SKM-1 (cell line): ENCODE measurements around the gene RALGAPA1.
"Not testable (repeated sequence)": the region's sequence is repeated elsewhere in the genome, so short reads cannot be mapped to it uniquely, and the experiment has no call there.

Experiments used
- DNase-seq: peaks from one replicate; lab custom pipeline; 2025; ENCODE audit not compliant: unreplicated experiment; lab: John Stamatoyannopoulos, UW

RALGAPA1 gene

DNA sequence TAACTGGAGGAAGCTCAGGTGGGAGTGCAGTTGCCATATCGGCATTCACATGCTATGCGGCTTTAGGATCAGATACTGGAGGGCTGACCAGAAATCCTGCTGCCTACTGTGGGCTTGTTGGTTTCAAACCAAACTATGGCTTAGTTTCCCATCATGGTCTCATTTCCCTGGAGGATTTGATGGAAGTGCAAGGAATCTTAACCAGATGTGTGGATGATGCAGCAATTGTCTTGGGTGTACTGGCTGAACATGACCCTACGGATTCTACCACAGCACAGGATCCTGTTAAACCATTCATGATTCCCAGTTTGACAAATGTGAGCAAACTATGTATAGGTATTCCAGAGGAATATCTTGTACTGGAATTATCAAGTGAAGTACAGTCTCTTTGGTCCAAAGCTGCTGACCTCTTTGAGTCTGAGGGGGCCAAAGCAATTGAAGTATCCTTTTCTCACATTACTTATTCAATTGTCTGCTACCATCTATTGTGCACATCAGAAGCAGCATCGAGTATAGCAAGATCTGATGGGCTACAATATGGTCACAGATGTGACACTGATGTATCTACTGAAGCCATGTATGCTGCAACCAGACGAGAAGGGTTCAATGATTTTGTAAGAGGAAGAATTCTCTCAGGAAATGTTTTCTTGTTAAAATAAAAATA is 42.9 kb downstream of the RALGAPA1 start:
- DNase-seq: no peak

DNA sequence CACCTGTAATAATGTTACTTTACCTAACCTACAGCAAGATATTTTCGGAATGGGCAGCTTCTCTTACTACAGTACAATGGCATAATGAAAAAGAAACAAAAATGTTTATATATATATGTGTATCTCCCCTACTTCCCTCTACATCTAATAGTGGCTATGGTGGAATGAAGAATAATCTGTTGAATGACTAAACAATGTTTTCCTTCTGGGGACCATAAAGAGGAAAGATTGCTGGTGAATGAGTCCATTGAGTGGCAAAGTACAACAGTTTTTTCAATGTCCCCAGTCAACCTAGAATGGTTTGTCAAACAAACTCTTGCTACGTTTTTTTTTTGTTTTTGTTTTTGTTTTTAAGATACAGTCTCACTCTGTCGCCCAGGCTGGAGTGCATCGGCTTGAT is 47.2 kb downstream of the RALGAPA1 start:
- DNase-seq: no peak

DNA sequence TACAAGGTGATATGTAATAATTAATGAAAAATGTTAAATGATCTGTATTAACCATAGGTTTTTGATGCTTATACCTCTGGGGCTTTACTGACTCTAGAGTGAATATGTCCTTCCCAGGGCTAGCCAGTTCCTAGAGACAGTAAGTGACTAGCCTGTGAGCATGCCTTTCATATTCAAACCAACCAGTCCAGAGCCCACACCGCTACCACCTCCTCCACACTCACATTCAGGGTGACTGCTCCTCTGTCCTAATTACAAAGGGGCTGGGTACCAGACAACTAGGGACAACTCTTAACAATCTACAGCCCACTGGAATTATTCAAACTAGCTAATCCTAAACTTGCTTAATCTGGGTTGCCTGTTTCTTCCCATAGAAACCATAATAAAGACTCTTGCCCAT is 49.0 kb downstream of the RALGAPA1 start:
- no peak for DNase-seq

DNA sequence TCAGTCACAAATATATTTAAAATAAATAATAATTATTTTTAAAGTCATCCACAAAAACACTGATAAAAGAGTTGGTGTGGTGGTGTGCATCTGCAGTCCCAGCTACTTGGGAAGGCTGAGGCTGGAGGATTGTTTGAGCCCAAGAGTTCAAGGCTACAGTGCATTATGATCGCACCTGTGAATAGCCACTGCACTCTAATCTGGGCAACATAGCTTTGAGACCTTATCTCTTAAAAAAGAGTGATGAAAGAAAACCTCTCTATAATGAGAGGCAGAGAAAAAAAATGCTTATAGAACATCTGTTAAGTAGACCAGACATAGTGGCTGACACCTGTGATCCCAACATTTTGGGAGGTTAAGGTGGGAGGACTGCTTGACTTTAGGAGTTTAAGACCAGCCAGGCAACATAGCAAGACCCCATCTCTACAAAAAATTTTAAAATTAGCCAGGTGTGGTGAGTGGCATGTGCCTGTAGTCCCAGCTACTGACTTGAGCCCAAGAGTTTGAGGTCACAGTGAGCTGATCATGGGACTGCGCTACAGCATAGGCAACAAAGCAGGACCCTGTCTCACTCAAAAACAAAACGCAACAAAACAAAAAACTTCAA is 50.5 kb downstream of the RALGAPA1 start:
- no peak for DNase-seq

DNA sequence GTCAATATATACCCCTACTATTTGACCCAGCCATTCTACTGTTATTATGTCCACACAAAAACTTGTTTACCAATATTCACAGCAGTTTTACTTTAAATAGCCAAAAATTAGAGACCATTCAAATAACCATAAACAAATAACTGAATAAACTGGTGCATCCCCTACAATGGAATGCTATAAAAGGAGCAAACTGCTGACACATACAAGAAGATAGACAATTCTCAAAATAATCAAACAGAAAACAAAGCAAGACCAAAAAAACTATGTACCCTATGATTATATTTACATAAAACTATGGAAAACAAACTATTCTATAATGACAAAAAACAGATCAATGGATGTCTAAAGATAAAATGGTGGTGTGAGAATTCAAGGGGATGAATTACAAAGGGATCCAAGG is 54.4 kb downstream of the RALGAPA1 start:
- DNase-seq: no peak

DNA sequence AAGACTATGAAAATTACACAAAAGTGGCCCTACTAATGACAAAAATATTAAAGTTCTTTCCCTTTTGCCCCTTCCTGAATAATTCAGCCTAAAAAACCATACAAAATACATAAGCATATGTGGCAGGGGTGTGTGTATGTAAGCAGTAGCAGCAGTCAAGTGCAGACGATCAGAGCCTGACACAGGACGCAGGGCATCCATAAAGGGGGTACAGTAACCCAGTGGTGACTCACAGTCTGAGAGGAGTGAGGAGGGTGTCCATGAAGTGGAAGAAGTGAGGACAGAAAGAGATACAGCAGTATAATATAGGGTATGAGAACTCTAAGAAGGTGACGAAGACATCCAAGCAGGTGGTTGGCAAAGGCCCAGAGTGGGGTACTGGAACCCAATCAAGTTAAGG is 56.7 kb downstream of the RALGAPA1 start:
- DNase-seq: no peak

DNA sequence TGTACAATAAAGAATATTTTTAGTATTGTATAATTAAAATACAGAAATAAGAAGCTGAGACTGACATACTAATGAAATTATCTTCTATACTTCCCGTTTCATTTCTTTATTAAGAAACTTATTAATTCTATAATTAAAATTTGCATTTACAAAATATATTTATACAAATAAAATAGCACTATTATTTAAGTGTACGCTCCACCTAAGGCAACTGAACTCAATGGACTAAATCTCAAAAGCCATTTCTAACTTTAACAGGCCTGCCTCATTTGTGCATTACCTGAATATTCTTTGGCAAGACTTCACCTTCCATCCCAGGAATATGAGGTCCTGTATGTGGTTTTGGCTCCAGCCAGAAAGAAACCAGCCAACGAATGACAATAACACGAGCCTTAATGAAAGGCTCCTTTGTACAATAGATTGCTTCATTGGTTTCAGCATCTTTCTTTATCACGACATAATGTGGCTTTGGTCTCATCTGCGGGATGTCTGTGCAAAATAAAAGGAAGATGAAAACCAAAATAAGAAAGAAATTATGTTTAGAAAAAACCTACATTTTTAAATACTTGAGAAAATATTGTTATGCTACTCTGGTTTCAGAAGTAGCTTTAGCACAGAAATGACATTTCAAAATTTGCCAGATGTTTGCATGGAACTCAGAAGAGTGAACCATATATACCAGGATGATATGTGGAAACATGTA is 58.7 kb downstream of the RALGAPA1 start:
- DNase-seq: no peak

DNA sequence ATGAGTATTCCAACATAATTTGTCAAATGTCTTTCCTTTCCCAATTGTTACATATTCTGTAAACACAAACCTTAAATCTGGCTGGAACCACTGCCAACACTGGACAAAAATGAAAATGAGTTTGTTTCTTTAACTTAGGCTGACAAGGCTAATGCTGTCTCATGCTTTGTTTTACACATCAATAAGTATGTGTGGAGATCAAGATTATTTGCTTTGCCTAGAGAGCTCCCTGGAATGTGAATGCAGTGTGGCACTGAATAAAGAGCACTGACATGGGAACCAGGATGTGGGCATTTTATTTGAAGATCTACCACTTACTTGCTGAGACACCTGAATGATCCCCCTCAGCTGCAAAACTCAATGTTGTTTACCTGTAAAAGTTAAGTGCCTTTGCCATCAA is 61.7 kb downstream of the RALGAPA1 start:
- no peak for DNase-seq

DNA sequence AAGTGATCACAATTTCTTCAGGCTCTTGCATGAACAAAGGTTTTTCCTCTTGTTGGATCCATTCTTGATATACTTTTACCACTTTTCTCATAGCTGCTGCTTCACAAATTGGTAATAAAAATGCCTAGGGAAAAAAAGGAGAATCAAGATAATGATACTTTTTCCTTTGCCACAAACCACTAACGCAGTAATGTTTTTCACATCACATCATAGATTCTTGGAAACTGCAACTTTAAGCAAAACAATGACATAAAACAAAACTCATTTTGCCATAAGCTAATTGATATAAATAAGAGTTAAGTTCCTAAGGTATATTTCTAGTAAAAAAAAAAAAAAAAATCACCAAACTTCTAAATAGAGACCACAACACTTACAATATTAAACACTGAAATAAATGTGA is 66.7 kb downstream of the RALGAPA1 start:
- DNase-seq: no peak

DNA sequence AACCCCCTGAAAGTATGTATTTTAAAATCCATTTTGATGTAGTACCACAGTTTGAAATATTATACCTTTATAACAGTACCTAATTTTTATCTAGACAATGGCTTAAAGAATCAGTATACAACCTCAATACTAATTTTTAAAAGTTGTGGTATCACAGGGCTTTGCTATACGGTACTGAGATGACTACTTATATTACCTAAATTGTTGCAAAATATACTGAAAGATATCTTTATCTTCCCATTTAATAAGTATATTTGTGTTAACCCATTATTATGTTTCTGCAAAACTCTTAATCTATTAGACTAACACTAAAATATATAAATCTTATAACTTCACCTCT is 67.1 kb downstream of the RALGAPA1 start:
- DNase-seq: no peak

DNA sequence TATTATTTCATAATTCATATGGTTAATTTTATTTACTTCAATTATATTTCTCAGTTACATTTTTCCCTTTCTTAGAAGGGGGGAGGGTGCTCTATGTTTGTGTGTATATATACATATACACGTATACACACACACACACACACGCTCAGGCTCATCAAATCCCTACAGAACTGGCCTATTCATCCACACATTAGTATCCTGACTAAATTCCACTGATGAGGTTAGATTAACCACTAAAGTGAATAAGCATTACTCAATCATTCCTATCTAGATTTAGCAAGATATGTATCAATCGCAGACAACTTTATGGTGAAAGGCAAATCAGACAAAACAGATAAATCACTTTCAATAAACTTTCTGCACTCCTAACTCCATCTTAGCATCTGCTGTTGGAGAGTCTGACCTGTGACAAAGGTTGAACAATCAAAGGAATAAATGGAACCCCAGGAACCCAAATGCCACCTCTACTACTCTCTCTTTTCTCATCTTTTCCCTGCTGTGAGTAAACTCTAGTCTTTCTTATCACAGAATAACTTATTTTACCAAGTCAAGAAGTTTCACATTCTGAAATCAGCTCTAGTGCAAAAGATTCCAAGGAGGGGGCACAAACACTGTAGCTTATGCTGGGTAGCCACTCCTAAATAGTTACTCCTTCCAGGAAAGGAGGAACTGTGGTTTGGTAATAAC is 67.6 kb downstream of the RALGAPA1 start:
- no peak for DNase-seq

DNA sequence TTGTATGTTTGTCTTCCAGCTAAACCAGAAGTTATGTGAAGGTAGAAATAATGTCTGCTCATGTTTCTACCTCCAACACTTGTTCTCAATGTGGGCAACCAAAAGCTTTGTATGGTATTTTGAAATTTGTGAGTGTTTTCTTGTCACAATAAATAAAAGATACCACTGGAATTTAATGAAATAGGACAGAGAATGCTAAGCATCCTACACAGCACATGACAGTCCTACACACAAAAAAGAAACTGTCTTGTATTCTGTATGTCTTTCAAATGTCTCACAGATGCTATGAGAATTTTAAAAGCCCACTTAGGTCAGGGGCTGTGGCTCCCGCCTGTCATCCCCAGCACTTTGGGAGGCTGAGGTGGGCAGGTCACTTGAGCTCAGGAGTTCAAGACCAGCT is 68.9 kb downstream of the RALGAPA1 start:
- DNase-seq: no peak

DNA sequence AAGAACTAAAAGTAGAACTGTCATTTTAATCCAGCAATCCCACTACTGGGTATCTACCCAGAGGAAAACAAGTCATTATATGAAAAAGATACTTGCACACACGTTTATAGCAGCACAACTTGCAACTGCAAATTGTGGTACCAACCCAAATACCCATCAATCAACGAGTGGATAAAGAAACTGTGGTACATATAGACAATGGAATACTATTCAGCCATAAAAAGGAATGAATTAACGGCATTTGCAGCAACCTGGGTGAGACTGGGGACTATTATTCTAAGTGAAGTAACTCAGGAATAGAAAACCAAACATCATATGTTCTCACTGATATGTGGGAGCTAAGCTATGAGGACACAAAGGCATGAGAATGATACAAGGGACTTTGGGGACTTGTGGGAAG is 73.9 kb downstream of the RALGAPA1 start:
- not testable (repeated sequence) for DNase-seq

DNA sequence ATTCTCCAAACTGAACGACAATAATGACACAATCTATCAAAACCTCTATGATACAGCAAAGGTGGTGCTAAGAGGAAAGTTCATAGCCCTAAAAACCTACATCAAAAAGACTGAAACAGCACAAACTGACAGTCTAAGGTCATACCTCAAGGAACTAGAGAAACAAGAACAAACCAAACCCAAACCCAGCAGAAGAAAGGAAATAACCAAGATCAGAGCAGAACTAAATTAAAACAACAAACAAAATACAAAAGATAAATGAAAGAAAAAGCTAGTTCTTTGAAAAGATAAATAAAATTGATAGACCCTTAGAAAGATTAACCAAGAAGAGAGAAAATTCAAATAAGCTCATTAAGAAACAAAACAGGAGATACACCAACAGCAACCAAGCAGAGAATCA is 75.6 kb downstream of the RALGAPA1 start:
- not testable (repeated sequence) for DNase-seq

DNA sequence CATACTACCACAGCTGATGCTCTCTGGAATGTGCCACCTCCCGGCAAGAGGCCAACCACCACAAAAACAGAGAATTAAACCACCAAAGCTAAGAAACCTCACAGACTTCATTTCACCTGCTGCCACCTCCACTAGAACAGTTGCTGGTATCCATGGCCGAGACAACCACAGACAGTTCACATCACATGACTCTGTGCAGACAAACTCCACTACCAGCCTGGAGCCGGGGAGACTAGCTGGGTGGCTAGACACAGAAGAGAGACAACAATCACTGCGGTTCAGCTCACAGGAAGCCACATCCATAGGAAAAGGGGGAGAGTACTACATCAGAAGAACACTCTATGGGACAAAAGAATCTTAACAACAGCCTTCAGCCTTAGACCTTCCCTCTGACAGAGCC is 78.2 kb downstream of the RALGAPA1 start:
- no peak for DNase-seq

DNA sequence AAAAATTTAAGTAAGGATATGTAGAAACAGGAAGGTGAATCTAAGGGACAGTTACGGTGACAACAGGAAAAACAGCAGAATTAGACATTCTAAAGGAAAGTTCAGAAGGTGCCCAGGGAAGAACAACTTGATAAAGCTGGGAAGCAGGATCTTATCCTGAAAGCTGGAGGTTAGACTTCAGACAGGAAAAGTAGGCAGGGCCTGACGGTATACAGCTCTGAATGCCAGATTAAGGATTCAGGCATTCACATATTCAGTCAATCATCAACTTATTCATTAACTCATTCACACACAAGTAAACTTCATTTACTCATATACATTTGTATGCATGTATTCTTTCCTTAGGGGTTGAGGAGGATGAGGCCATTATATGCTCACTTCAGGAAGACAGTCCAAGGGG is 81.3 kb downstream of the RALGAPA1 start:
- DNase-seq: no peak

DNA sequence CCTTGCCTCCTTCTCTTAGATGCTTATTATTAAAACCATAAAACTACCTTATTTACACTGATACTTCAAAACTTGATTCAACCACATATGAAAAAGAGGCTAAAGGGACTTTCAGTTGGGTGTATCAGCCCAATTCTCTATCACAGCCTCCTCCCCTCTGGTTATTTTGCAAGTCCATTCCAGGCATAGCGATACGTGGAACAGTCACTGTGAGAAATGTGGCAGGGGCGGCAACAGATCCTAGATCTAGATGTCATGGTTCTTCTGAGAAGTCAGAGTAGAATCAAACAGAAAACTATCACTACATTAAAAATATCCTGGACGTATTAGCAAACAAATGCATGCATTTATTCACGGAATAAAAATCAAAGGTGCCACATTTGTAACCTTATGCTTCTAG is 83.2 kb downstream of the RALGAPA1 start:
- no peak for DNase-seq

DNA sequence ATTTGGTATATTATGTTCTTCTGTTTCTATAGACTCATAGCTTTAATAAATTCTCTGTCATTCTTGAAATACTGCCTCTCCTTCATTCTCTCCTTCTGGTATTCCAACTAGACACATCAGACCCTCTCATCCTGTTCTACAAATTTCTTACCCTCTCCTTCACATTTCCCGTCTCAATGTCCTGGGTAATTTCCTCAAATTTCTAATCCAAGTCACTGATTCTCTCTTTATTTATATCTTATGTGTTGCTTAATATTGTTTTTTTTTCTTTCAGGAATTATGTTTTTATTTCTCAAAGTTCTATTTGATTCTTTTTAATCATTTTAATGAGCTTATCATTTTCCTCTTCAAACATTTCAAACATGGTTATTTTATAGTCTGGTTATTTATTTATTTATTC is 94.0 kb downstream of the RALGAPA1 start:
- no peak for DNase-seq

DNA sequence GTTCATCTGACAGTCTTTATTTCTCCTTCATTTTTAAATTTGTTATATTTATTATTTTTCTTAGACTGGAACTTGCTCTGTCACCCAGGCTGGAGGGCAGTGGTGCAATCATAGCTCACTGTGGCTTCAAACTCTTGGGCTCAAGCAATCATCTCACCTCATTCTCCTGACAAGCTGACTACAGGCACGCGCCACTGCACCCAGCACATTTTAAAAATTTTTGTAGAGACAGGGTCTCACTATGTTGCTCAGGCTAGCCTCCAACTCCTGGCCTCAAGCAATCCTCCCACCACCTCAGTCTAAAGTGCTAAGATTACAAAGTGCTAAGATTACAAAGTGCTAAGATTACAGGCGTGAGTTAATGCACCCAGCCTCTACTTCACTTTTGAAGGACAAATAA is 96.6 kb downstream of the RALGAPA1 start:
- DNase-seq: no peak

DNA sequence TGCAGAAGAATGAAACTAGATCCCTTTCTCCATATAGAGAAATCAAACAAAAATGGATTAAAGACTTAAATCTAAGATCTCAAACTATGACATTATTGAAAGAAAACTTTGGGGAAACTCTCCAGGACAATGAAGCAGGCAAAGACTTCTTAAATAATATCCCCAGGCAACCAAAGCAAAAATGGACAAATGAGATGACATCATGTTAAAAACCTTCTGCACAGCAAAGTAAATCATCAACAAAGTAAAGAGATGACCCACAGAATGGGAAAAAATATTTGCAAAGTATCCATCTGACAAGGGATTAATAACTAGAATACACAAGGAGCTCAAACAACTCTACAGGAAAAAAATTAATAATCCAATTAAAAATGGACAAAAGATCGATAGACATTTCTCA is 101.0 kb downstream of the RALGAPA1 start:
- no peak for DNase-seq

DNA sequence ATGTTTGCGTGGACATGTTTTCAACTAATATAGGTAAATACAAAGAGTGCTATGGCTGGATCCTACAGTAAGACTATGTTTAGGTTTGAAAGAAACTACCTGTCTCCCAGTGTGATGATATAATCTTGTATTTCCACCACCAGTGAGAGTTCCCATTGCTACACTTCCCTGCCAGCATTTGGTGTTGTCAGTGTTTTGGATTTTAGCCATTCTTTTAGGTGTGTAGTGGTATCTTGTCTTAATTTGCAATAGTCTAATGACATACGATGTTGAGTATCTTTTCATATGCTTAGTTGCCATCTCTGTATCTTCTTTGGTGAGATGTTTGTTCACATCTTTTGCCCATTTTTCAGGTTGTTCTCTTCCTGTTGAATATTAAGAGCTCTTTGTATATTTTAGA is 103.5 kb downstream of the RALGAPA1 start:
- no peak for DNase-seq
